Measurements from ENCODE around the gene TRIM61.
"Not testable (repeated sequence)": the region's sequence is repeated elsewhere in the genome, so short reads cannot be mapped to it uniquely, and the experiment has no call there.

The TRIM61 gene

GRCh38 chr4:164977243-164978164 lies at the start of gene TRIM61:
TSS of gene TRIM61 (minus strand) at chr4:164977657. CDS start at chr4:164970002, 7,655 bp downstream.
- DNase-seq = no peak

DNA sequence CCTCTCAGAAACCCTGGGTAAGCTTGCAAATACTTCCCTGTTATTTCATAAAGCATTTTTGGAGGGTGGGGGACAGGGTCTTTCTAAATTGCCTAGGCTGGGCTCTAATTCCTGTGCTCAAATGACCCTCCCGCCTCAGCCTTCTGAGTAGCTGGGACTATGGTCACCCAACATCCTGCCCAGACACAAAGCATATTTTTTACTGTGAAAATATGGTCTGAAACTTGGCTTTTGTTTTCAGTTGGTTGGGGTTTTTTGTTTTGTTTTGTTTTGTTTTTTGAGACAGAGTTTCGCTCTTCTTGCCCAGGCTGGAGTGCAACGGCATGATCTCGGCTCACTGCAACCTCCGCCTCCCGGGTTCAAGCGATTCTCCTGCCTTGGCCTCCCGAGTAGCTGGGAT lies 48.3 kb upstream of the TRIM61 start:
- DNase-seq = not testable (repeated sequence)

DNA sequence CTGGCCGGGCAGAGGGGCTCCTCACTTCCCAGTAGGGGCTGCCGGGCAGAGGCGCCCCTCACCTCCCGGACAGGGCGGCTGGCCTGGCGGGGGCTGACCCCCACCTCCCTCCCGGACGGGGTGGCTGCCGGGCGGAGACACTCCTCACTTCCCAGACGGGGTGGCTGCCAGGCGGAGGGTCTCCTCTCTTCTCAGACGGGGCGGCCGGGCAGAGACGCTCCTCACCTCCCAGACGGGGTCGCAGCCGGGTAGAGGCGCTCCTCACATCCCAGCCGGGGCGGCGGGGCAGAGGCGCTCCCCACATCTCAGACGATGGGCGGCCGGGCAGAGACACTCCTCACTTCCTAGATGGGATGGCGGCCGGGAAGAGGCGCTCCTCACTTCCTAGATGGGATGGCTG lies 42.5 kb upstream of the TRIM61 start:
- DNase-seq = not testable (repeated sequence)

GRCh38 chr4:165016971-165017370 lies 39.5 kb upstream of the TRIM61 start:
- no peak for DNase-seq

- no peak for DNase-seq
These were observed 36.2 kb upstream of the TRIM61 start for GRCh38 chr4:165013691-165014090.

DNA sequence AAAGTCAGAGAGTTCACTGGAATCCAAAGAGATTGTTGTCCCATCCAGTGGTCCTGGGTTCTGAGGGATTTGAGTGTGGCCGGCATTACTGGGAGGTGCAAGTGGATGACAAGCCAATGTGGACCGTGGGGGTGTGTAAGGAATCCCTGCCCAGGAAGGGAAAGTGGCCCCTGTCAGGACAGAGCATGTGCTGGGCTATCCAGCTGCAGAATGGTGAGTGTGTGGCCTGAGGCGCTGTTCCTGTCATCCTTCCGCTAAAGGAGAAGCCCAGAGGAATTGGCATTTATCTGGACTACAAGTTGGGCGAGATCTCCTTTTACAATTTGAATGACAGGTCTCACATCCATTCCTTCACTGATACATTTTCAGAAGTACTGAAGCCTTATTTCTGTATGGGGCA lies 33.9 kb upstream of the TRIM61 start:
- DNase-seq = no peak

- DNase-seq = peak in 1 of 2 experiments; percentile 5
These were observed 33.5 kb upstream of the TRIM61 start for GRCh38 chr4:165010991-165011390.

DNA sequence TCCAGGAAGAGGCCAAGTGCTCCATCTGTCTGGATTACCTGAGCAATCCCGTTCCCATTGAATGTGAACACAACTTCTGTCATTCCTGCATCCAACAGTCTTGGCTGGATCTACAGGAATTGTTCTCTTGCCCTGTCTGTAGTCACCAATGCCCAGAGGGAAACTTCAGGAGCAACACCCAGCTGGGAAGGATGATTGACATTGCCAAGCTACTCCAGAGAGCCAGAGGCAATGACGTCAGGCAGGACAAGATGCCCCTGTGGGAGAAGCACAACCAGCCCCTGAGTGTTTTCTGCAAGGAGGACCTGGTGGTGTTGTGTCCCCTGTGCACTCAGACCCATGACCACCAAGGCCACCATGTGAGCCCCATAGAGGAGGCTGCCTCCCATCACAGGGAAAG lies 33.0 kb upstream of the TRIM61 start:
- DNase-seq = no peak

- DNase-seq = no peak
These were observed 32.2 kb upstream of the TRIM61 start for GRCh38 chr4:165009493-165010227.

DNA sequence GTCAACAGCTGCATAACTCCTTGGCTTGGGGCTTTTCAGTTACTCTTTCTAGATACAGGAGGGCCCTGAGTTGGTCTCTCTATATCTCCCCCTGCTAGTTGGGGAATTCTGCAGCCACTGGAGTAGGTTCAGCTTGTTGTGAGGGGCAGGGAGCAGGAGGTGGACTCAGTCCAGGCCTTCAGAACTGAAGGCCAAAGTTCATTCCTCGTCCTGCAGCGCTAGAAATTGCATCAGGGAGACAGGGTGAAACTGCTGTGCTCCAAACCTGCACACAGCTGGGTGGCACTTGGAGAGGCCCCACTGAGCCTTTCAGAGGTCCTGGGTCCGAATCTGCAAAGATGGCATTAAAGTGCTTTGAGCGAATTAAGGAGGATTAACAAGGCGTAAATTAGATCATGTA lies 29.4 kb upstream of the TRIM61 start:
- DNase-seq = peak in 1 of 2 experiments; percentile 41

DNA sequence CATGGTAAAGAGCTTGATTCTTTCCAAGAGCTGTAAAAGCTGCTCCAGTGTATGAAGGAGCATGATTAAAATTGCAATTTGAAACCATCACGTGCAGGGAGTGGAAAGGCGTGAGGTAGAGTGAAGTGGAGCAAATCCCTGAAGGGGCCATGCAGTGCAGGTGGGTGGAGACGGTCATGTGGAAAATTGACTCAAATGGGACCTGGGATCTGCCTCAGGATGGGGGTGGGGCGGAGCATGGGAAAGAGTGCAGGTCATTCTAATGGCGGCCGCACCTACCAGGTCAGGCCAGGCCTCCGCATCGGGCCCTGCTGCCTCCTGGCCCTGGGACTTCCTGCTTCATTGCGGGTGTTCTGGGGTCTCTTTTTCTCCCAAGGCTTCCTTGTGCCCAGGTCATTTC lies 29.0 kb upstream of the TRIM61 start:
- peak; percentile 25 to 64 for DNase-seq

DNA sequence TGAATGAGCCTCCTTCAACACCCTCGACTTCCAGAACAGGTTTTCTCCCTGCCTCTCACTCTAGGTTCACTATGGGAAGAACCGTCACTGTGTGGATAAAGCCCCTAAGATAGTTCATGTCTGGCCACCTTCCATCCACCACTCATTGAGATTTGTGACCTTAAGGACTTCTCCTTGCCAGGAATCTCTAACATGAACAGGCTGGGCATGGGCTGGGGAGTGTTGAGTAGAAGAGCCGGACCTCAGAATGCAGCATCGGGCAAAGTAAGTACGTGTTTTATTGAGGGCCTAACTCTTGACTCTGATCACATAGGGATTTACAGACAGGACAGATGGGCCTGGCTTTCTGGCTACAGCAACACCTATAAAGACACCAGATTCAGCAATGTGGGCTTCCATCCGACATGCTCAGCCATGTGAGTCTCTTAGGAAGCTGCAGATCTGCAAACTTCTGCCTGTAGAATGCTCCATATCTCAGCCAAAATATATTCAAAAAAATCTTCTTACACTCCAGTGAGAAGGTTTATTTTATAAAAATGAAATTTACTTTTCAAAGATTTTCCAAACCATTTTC lies 28.0 kb upstream of the TRIM61 start:
- DNase-seq = peak; percentile 21 to 50

GRCh38 chr4:165001957-165002356 lies 24.5 kb upstream of the TRIM61 start:
- peak in 1 of 2 experiments; percentile 50 for DNase-seq

GRCh38 chr4:164998526-164999080 lies 21.1 kb upstream of the TRIM61 start:
- not testable (repeated sequence) for DNase-seq

DNA sequence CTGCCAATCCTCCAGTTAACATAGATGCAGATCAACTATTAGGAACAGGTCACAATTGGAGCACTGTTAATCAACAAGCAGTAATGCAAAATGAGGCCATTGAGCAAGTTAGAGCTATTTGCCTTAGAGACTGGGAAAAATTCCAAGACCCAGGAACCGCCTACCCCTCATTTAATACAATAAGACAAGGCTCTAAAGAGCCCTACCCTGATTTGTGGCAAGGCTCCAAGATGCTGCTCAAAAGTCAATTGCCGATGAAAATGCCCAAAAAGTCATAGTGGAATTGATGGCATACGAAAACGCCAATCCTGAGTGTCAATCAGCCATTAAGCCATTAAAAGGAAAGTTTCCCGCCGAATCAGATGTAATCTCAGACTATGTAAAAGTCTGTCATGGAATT lies 20.5 kb upstream of the TRIM61 start:
- no peak for DNase-seq

- peak in 1 of 2 experiments; percentile 40 for DNase-seq
These were observed 19.9 kb upstream of the TRIM61 start for GRCh38 chr4:164997324-164997723.

- not testable (repeated sequence) for DNase-seq
These were observed 18.7 kb upstream of the TRIM61 start for GRCh38 chr4:164996123-164996522.

- DNase-seq = peak in 1 of 2 experiments; percentile 31
These were observed 13.3 kb upstream of the TRIM61 start for GRCh38 chr4:164990786-164991185.

DNA sequence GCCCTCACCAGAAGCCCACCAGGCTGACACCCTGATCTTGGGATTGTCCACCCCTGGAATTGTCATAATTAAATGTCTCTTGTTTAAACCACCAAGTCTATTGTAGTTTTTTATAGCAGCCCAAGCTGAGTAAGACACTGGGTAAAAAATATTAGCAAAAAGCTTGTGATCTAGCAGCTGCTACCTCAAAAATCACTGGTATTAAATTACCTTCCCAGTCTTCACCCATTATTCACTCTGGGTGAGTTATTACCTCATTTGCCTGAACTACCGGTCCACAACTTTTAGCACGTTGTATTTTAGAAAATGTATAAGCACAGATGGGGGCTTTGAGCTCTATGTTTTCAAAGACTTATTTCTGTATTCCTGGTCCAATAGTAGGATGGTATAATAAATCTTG lies 12.0 kb upstream of the TRIM61 start:
- DNase-seq = peak in 1 of 2 experiments; percentile 42

- not testable (repeated sequence) for DNase-seq
These were observed 5.5 kb downstream of the TRIM61 start for GRCh38 chr4:164971929-164972328.

DNA sequence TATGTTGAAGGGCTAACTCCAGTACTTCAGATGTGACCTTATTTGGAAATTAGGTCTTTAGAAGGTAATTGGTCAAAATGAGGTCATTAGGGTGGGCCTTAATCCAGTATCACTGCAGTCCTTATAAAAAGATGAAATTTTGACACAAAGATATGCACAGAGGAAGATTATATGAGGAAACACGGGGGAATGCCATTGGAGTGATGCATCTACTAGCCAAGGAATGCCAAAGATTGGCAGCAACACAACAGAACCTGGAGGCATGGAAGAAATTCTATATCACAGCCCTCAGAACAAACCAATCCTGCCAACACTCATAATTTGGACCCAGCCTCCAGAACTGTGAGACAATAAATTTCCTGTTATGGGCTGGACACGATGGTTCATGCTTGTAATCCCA lies 17.6 kb downstream of the TRIM61 start:
- DNase-seq = no peak

DNA sequence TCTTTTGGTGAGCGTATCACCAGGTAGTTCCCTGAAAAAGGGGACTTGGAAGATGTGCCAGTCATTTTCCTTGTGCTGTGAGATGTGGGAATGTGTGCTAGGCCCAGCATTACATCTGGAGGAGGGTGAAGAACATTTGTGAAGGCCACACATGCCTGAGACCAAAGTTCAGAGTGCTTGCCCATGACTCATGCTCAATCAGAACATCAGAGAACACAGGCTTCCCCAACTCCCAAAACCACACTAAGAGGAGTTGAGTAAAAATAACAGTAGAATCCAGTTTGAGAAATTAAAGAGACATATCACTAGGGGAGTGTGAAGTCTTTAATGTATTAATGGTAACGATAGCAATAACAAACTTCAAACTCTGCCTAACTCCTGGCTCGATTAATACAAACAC lies 18.0 kb downstream of the TRIM61 start:
- DNase-seq = not testable (repeated sequence)
